Large intestine (tissue), 3 donors: ENCODE results near the gene NEUROG1. TPM values are rescaled to one million over a fixed set of nuclear protein-coding genes. Genes with fewer than 3 reads are reported as not detected.
A peak's percentile ranks its signal among the peaks of the same experiment; 100 is the strongest.
"Not testable (repeated sequence)": the region's sequence is repeated elsewhere in the genome, so short reads cannot be mapped to it uniquely, and the experiment has no call there.

Source experiments
- DNase-seq, 2 donors: peaks; one replicate each; pipeline versions ENCODE4 v3.0.0 to v3.0.0-alpha.2; 2013
- H3K27ac ChIP-seq: one replicate; pipeline ENCODE4 v1.5.1; 2013; ENCODE audit warnings: low read length
- H3K27me3 ChIP-seq: 2 replicates; pipeline ENCODE4 v1.6.1; 2013; ENCODE audit warnings: low read length; ENCODE audit not compliant: control insufficient read depth, insufficient read depth
- H3K36me3 ChIP-seq: 2 replicates; pipeline ENCODE4 v1.6.1; 2013; ENCODE audit warnings: low read length; ENCODE audit not compliant: control insufficient read depth, insufficient read depth
- H3K4me1 ChIP-seq: one replicate; pipeline ENCODE4 v1.6.1; 2013; ENCODE audit warnings: low read length; ENCODE audit not compliant: control insufficient read depth, insufficient read depth
- H3K4me3 ChIP-seq: one replicate; pipeline ENCODE4 v1.5.1; 2013; ENCODE audit warnings: low read length
- H3K9me3 ChIP-seq: one replicate; pipeline ENCODE4 v1.6.1; 2013; ENCODE audit warnings: mild to moderate bottlenecking, low read depth, low read length, moderate library complexity; ENCODE audit not compliant: control insufficient read depth
- WGBS: methylation state at CpG from one replicate; pipeline ENCODE4 v1.1.5; 2013; ENCODE audit warnings: low lambda C conversion rate; ENCODE audit not compliant: insufficient coverage; 5-methylcytosine and 5-hydroxymethylcytosine counted together
- polyA plus RNA-seq: library from polyadenylated mRNA; unstranded; fragments of 120-200 nt; gene quantifications from one replicate; pipeline ENCODE4 v1.2.1, GENCODE V29; 2013

The NEUROG1 gene
- polyA plus RNA-seq, 1 donor: not detected

- H3K36me3 ChIP-seq: no peaks in the 10 kb centered on the region
- peaks cover 6% of the 10 kb centered on the region for H3K9me3 ChIP-seq
- peaks cover 99% of the 10 kb centered on the region for H3K27me3 ChIP-seq
- H3K27ac ChIP-seq: no peak overlapping the region
- WGBS: no CpG with 5 or more reads among the region's 7 CpGs
- H3K4me3 ChIP-seq: no peak overlapping the region
- H3K4me1 ChIP-seq: no peaks in the 10 kb centered on the region
- DNase-seq: no peak
These were observed 1.5 kb upstream of the NEUROG1 start for GRCh38 chr5:135537271-135537670.

GRCh38 chr5:135535420-135535819, 344 bp downstream of the NEUROG1 start:
- Histone ChIP-seq H3K27me3 (peaks cover 99% of the 10 kb centered on the region), H3K36me3 (no peaks in the 10 kb centered on the region), H3K4me3 (no peak overlapping the region), H3K4me1 (no peaks in the 10 kb centered on the region), H3K27ac (no peak overlapping the region), H3K9me3 (peaks cover 6% of the 10 kb centered on the region)
- WGBS: no CpG with 5 or more reads among the region's 44 CpGs
- peak in 1 of 2 donors; percentile 20 for DNase-seq

GRCh38 chr5:135534609-135535419, 950 bp downstream of the NEUROG1 start:
- H3K4me3 ChIP-seq: no peak overlapping the region
- peaks cover 6% of the 10 kb centered on the region for H3K9me3 ChIP-seq
- DNase-seq: no peak
- no peaks in the 10 kb centered on the region for H3K36me3 ChIP-seq
- WGBS: no CpG with 5 or more reads among the region's 61 CpGs
- no peak overlapping the region for H3K27ac ChIP-seq
- H3K27me3 ChIP-seq: peaks cover 97% of the 10 kb centered on the region
- no peaks in the 10 kb centered on the region for H3K4me1 ChIP-seq

GRCh38 chr5:135533794-135534193, 2.0 kb downstream of the NEUROG1 start:
- no peak for DNase-seq
- no peak overlapping the region for H3K4me3 ChIP-seq
- H3K36me3 ChIP-seq: no peaks in the 10 kb centered on the region
- H3K9me3 ChIP-seq: peaks cover 6% of the 10 kb centered on the region
- no peaks in the 10 kb centered on the region for H3K4me1 ChIP-seq
- H3K27ac ChIP-seq: no peak overlapping the region
- H3K27me3 ChIP-seq: peaks cover 96% of the 10 kb centered on the region
- no CpG with 5 or more reads among the region's 3 CpGs for WGBS

GRCh38 chr5:135533334-135533733, 2.4 kb downstream of the NEUROG1 start:
- Histone ChIP-seq H3K4me1 (no peaks in the 10 kb centered on the region), H3K27ac (no peak overlapping the region), H3K36me3 (no peaks in the 10 kb centered on the region), H3K27me3 (peaks cover 96% of the 10 kb centered on the region), H3K4me3 (no peak overlapping the region), H3K9me3 (peaks cover 6% of the 10 kb centered on the region)
- no peak for DNase-seq
- WGBS: no CpG with 5 or more reads among the region's 3 CpGs

- not testable (repeated sequence) for H3K27ac ChIP-seq, H3K9me3 ChIP-seq, DNase-seq, H3K36me3 ChIP-seq, H3K4me3 ChIP-seq, H3K4me1 ChIP-seq
- peaks cover 93% of the 10 kb centered on the region for H3K27me3 ChIP-seq
- WGBS: no CpG with 5 or more reads among the region's 5 CpGs
These were observed 6.2 kb downstream of the NEUROG1 start for GRCh38 chr5:135529576-135529975.

GRCh38 chr5:135526924-135527323, 8.8 kb downstream of the NEUROG1 start:
- H3K27me3 ChIP-seq: peaks cover 74% of the 10 kb centered on the region

GRCh38 chr5:135521964-135522363, 13.8 kb downstream of the NEUROG1 start:
- Histone ChIP-seq H3K36me3 (no peaks in the 10 kb centered on the region), H3K4me1 (no peaks in the 10 kb centered on the region), H3K4me3 (no peak overlapping the region), H3K27ac (no peak overlapping the region), H3K27me3 (peaks cover 44% of the 10 kb centered on the region), H3K9me3 (no peaks in the 10 kb centered on the region)
- WGBS: 35% methylated on average over 2 of the region's 2 CpGs
- DNase-seq: no peak

More at GRCh38 chr5:135526924-135527323, 8.8 kb downstream of the NEUROG1 start:
- Histone ChIP-seq H3K36me3 (no peaks in the 10 kb centered on the region), H3K27ac (no peak overlapping the region), H3K4me1 (no peaks in the 10 kb centered on the region), H3K9me3 (no peaks in the 10 kb centered on the region), H3K4me3 (no peak overlapping the region)
- no peak for DNase-seq

GRCh38 chr5:135517631-135518030, 18.1 kb downstream of the NEUROG1 start:
- no peak overlapping the region for H3K27ac ChIP-seq
- H3K36me3 ChIP-seq: no peaks in the 10 kb centered on the region
- no CpG with 5 or more reads among the region's 4 CpGs for WGBS
- no peak overlapping the region for H3K4me3 ChIP-seq
- DNase-seq: no peak
- H3K4me1 ChIP-seq: no peaks in the 10 kb centered on the region
- no peaks in the 10 kb centered on the region for H3K9me3 ChIP-seq
- H3K27me3 ChIP-seq: peaks cover 20% of the 10 kb centered on the region

GRCh38 chr5:135514116-135514515, 21.6 kb downstream of the NEUROG1 start:
- DNase-seq: no peak
- no peaks in the 10 kb centered on the region for H3K36me3 ChIP-seq
- H3K4me1 ChIP-seq: no peaks in the 10 kb centered on the region
- no CpG with 5 or more reads among the region's 3 CpGs for WGBS
- H3K9me3 ChIP-seq: no peaks in the 10 kb centered on the region
- no peak overlapping the region for H3K4me3 ChIP-seq
- peaks cover 34% of the 10 kb centered on the region for H3K27me3 ChIP-seq
- H3K27ac ChIP-seq: no peak overlapping the region
